OCI-LY7 (cell line): Measurements from ENCODE around the gene KLHL33. TPM values are rescaled to one million over a fixed set of nuclear protein-coding genes. Genes with fewer than 3 reads are reported as not detected.

Experiments used
- BruUV-seq: library from RNA; stranded (reverse); fragments of 400-500 nt; replicated peaks from 2 replicates; lab custom pipeline; 2021; lab: Mats Ljungman, UMichigan
- CTCF ChIA-PET: fragments of 300-600 bp; sonication (Branson Sonifier 250); formaldehyde crosslinking; loops from one replicate; lab custom pipeline; 2022; ENCODE audit warnings: antibody characterized with exemption; ENCODE audit not compliant: unreplicated experiment; lab: Charles Lee
- POLR2A ChIA-PET: fragments of 300-600 bp; sonication (Branson Sonifier 250); formaldehyde crosslinking; loops from one replicate; lab custom pipeline; 2022; ENCODE audit warnings: antibody characterized with exemption; lab: Charles Lee
- DNase-seq: peaks from one replicate; pipeline ENCODE4 v3.0.0-alpha.2; 2015; ENCODE audit warnings: low spot score
- H2AFZ ChIP-seq: fragments of 200-600 bp; sonication (generic), shearing (Covaris generic); 2 replicates; pipeline ENCODE4 v1.6.1; 2014; ENCODE audit warnings: mild to moderate bottlenecking, antibody characterized with exemption, low read length, moderate library complexity
- H3K27ac ChIP-seq: fragments of 200-600 bp; sonication (generic); 2 replicates; pipeline ENCODE4 v1.5.1; 2014; ENCODE audit warnings: mixed run types, low read depth, mild to moderate bottlenecking, moderate library complexity, low read length, inconsistent platforms; ENCODE audit not compliant: poor library complexity, severe bottlenecking
- H3K36me3 ChIP-seq: fragments of 200-600 bp; sonication (generic); 2 replicates; pipeline ENCODE4 v1.6.1; 2014; ENCODE audit warnings: mild to moderate bottlenecking, antibody characterized with exemption, low read length, moderate library complexity, mixed read lengths; ENCODE audit not compliant: insufficient read depth
- H3K4me1 ChIP-seq: fragments of 200-600 bp; sonication (generic); 2 replicates; pipeline ENCODE4 v1.5.1; 2014; ENCODE audit warnings: mild to moderate bottlenecking, low read length; ENCODE audit not compliant: insufficient read depth, poor library complexity, severe bottlenecking
- H3K4me2 ChIP-seq: fragments of 200-600 bp; sonication (generic); 2 replicates; pipeline ENCODE4 v1.6.1; 2014; ENCODE audit warnings: mild to moderate bottlenecking, low read length
- H3K4me3 ChIP-seq: fragments of 200-600 bp; sonication (generic); 2 replicates; pipeline ENCODE4 v1.5.1; 2014; ENCODE audit warnings: mild to moderate bottlenecking, low read depth, low read length; ENCODE audit not compliant: poor library complexity, severe bottlenecking
- H3K79me2 ChIP-seq: fragments of 200-600 bp; sonication (generic); 2 replicates; pipeline ENCODE4 v1.6.1; 2016; ENCODE audit warnings: low read depth, mild to moderate bottlenecking, low read length, moderate library complexity, mixed read lengths; ENCODE audit not compliant: insufficient read depth
- H3K9me2 ChIP-seq: fragments of 200-600 bp; sonication (generic); 2 replicates; pipeline ENCODE4 v1.6.1; 2016; ENCODE audit warnings: mild to moderate bottlenecking, low read length, mixed read lengths; ENCODE audit not compliant: insufficient read depth
- H3K9me3 ChIP-seq: fragments of 200-600 bp; sonication (generic); 2 replicates; pipeline ENCODE4 v1.6.1; 2014; ENCODE audit warnings: mild to moderate bottlenecking, mixed run types, low read length, mixed read lengths
- H4K20me1 ChIP-seq: fragments of 200-600 bp; sonication (generic); 2 replicates; pipeline ENCODE4 v1.6.1; 2014; ENCODE audit warnings: mild to moderate bottlenecking, antibody characterized with exemption, low read length, moderate library complexity, mixed read lengths; ENCODE audit not compliant: insufficient read depth
- CTCF ChIP-seq: fragments of 200-600 bp; sonication (generic); conservative IDR thresholded peaks from 2 replicates; pipeline ENCODE4 v1.5.1; 2014; ENCODE audit warnings: mild to moderate bottlenecking, antibody characterized with exemption, low read length, moderate library complexity, mixed read lengths
- EZH2phosphoT487 ChIP-seq: fragments of 200-600 bp; sonication (generic); IDR thresholded peaks from 2 replicates; pipeline ENCODE4 v1.6.1; 2018; ENCODE audit warnings: low read depth, borderline replicate concordance, mild to moderate bottlenecking, mixed run types, antibody characterized with exemption, low read length, moderate library complexity, mixed read lengths
- intact Hi-C: fragments of 100-400 bp; cut with micrococcal nuclease; formaldehyde crosslinking; loops from one replicate; pipeline ENCODE4 v1.10.0; 2022; ENCODE audit not compliant: unreplicated experiment
- total RNA-seq, 2 experiments: library from RNA; depleted of rRNA in 1 of 2; stranded (reverse); fragments of >200 nt in 1 of 2; shearing (Covaris generic) in 1 of 2; gene quantifications; 2 replicates each; pipeline ENCODE4 v1.2.3, GENCODE V29; 2014 to 2022

KLHL33 gene
- total RNA-seq, 2 experiments from 2014 or later: 0.11 TPM; not detected in 1

DNA sequence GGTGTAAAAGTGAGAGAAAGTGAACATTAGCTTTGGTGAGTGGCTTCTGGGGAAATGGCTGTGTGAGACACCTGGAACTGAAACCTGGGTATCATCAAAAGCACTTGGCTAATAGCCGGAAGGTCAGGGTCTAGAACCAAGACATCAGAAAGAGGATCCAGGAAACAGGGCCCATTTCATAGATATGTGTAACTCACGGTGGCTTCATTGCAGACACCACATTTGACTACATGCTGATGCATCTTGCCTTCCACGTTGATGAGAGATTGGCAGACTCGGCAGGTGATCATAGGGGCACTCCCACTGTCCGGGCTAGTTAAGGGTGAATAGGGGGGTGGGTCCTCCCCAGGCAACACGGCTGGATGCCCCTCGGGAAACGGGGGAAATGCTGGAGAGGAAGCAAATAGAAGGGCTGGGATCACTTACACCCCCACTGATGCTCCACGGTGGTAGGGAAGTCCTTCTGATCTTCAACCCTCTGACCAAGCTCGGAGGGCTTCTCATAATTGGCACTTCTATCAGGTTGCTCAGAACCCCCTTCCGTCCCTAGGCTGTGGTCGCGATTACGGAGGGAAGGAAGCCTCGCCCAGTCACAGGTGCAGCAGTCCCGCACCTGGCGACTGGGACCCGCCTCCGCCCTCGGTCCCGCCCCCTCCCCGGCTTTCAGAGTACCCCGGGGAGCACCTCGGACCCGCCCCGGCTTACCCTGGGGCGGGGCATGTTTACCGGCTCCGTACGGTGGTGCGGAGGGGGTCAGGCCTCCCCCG, 24.7 kb upstream of the KLHL33 start:
- no peak overlapping the region for H2AFZ ChIP-seq
- peaks cover 47% of the 10 kb centered on the region for H3K36me3 ChIP-seq
- H3K4me1 ChIP-seq: peaks cover 62% of the 10 kb centered on the region
- peaks cover 14% of the 10 kb centered on the region; the same call in 1 of the 2 replicates for H4K20me1 ChIP-seq
- H3K27ac ChIP-seq: peak overlapping the region; percentile 84
- TF ChIP-seq CTCF (no peak), EZH2phosphoT487 (no peak)
- H3K9me3 ChIP-seq: no peaks in the 10 kb centered on the region
- no TSS peak for BruUV-seq
- peaks cover 47% of the 10 kb centered on the region for H3K79me2 ChIP-seq
- H3K4me3 ChIP-seq: peak overlapping the region; percentile 83
- ChIA-PET POLR2A (interaction anchor here (0.6 to 5.4 kb wide), 20 partner anchors 8 to 1770 kb away, joined by 3 to 58 read pairs (median 4); partner anchors contain the start of genes CCNB1IP1, PARP2 and PNP), CTCF (interaction anchor here (0.8 to 1.3 kb wide), 3 partner anchors 45 to 132 kb away, joined by 3 to 8 read pairs (median 4); partner anchors contain the start of gene CCNB1IP1)
- no peaks in the 10 kb centered on the region for H3K9me2 ChIP-seq
- peak; percentile 73 for DNase-seq
- H3K4me2 ChIP-seq: peak overlapping the region; percentile 99
- intact Hi-C loops: loop anchor here (1.0 to 10.0 kb wide), 5 partner anchors 48 to 1464 kb away; partner anchors contain the start of genes PARP2, RNASE4, TEP1 and TTC5

GRCh38 chr14:20458031-20458789, 22.2 kb upstream of the KLHL33 start:
- POLR2A ChIA-PET: interaction anchor here (1.0 kb wide), 1 partner anchor 41 kb away, joined by 3 read pairs; no protein-coding TSS in a partner anchor
- intact Hi-C loops: no loop called here
- H3K79me2 ChIP-seq: peaks cover 66% of the 10 kb centered on the region

More at GRCh38 chr14:20458031-20458789, 22.2 kb upstream of the KLHL33 start:
- Histone ChIP-seq H3K4me3 (no peak overlapping the region), H2AFZ (no peak overlapping the region), H3K27ac (no peak overlapping the region), H3K9me3 (no peaks in the 10 kb centered on the region), H4K20me1 (peaks cover 14% of the 10 kb centered on the region; the same call in 1 of the 2 replicates), H3K4me1 (peaks cover 60% of the 10 kb centered on the region), H3K36me3 (peaks cover 49% of the 10 kb centered on the region), H3K9me2 (no peaks in the 10 kb centered on the region), H3K4me2 (peak overlapping the region; percentile 88; the same call in 1 of the 2 replicates)
- TF ChIP-seq EZH2phosphoT487: no peak
- no peak for TF ChIP-seq CTCF
- DNase-seq: no peak
- BruUV-seq: no TSS peak
- CTCF ChIA-PET: no interaction called here
